NK-92 (cell line): ENCODE measurements around the gene SLC38A2.
"Not testable (repeated sequence)": the region's sequence is repeated elsewhere in the genome, so short reads cannot be mapped to it uniquely, and the experiment has no call there.

ENCODE experiments used
- DNase-seq: peaks from one replicate; lab custom pipeline; 2025; ENCODE audit not compliant: unreplicated experiment; lab: John Stamatoyannopoulos, UW

Gene SLC38A2

DNA sequence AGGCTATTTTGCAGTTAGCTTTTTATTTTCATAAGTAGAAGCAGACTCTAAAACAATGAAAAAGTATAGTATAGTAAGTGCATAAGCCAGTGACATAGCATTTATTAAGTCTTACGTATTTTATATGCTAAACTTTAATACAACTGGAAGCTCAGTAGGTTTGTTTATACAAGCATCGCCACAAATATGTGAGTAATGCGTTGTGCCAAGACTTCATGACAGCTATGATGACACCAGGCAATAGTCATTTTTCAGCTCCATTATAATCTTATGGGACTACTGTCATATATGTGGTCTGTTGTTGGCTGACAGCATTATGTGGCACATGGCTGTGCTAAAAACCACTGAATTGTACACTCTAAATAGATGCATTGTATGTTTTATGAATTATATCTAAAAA is 40.3 kb downstream of the SLC38A2 start:
- DNase-seq = no peak

DNA sequence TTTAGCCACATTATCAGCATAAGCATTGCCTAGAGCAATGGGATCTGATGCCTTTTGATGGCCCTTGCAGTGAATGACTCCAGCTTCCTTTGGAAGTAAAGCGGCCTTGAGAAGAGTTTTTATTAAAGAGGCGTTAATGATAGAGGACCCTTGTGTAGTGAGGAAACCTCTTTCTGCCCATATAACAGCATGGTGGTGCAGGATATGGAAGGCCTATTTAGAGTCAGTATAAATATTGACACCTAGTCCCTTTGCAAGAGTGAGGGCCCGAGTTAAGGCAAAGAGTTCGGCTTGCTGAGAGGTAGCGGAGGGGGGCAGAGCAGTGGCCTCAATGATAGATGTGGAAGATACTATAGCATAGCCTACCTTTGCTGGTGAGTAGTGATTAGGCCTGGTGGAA is 47.5 kb downstream of the SLC38A2 start:
- DNase-seq = not testable (repeated sequence)

DNA sequence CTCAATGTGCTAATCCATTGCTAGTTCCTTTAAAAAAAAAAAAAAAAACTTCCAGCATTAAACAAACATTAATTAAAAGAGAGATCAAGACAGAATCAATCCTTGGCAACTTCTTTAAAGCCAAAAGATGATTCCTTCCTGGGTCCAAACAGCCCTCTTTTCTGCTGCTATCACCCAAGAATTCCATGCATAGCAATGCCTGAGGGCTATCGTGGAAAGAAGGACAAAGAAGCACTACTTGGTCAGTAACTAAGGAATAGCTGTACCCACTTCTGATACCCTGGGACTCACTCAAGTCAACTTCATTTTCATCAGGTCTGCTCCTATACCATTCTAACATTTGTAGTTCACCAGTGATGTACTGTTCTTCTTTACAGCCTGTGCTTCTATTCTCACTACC is 51.8 kb downstream of the SLC38A2 start:
- no peak for DNase-seq

DNA sequence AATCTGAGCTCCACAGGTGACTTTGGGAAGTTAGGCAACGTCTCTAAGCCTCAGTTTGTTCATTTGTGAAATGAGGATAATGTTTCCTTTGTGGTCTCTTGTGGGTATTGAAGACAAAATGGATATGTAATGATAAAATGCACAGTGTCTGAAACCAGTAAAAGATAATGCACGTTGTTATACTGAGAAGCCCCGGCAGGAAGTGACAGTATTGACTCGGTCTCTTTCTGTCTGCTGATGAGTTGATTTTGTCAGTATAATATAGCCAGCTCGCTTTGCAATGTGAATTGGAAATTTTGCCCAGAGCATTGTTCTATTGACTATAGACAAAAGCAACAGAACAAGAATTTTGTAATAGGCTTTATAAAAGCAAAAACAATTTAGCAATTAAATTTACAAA is 54.5 kb downstream of the SLC38A2 start:
- no peak for DNase-seq
